Mesenchymal stem cell (in vitro differentiated cells and primary cell): ENCODE measurements around the gene AGO4.
"Not testable (repeated sequence)": the region's sequence is repeated elsewhere in the genome, so short reads cannot be mapped to it uniquely, and the experiment has no call there.

Experiments used
- DNase-seq: peaks from one replicate; pipeline ENCODE4 v3.0.0-alpha.2; 2013
- H2AFZ ChIP-seq: one replicate; pipeline ENCODE4 v1.6.1; 2013; ENCODE audit warnings: low read depth, mild to moderate bottlenecking, control low read depth, inconsistent platforms, low read length, moderate library complexity
- H2AK5ac ChIP-seq: 2 replicates; pipeline ENCODE4 v1.6.1; 2013; ENCODE audit warnings: low read length, moderate library complexity, mild to moderate bottlenecking, inconsistent platforms; ENCODE audit not compliant: severe bottlenecking
- H2BK120ac ChIP-seq: one replicate; pipeline ENCODE4 v1.6.1; 2013; ENCODE audit warnings: low read depth, mild to moderate bottlenecking, inconsistent platforms, low read length, moderate library complexity
- H2BK12ac ChIP-seq, 2 experiments: one replicate each; pipeline ENCODE4 v1.6.1; 2013; ENCODE audit warnings: inconsistent platforms in 2 of 2, low read length in 2 of 2, mild to moderate bottlenecking in 2 of 2, moderate library complexity in 2 of 2, control low read depth in 1 of 2
- H2BK15ac ChIP-seq: one replicate; pipeline ENCODE4 v1.6.1; 2013; ENCODE audit warnings: mild to moderate bottlenecking, low read depth, inconsistent platforms; ENCODE audit not compliant: poor library complexity, severe bottlenecking
- H2BK5ac ChIP-seq: 2 replicates; pipeline ENCODE4 v1.6.1; 2013; ENCODE audit warnings: low read depth, mild to moderate bottlenecking, low read length, control low read depth, inconsistent platforms; ENCODE audit not compliant: poor library complexity, severe bottlenecking
- H3K14ac ChIP-seq, 2 experiments: one replicate each; pipeline ENCODE4 v1.6.1; 2013; ENCODE audit warnings: inconsistent platforms in 2 of 2, low read length in 2 of 2, control low read depth in 1 of 2, mild to moderate bottlenecking in 1 of 2, moderate library complexity in 1 of 2
- H3K18ac ChIP-seq, 2 experiments: one replicate each; pipeline ENCODE4 v1.6.1; 2013; ENCODE audit warnings: inconsistent platforms in 2 of 2, low read length in 2 of 2, control low read depth in 1 of 2, low read depth in 1 of 2, mild to moderate bottlenecking in 1 of 2
- H3K23ac ChIP-seq, 2 experiments: one replicate each; pipeline ENCODE4 v1.6.1; 2013; ENCODE audit warnings: inconsistent platforms in 2 of 2, low read length in 2 of 2, mild to moderate bottlenecking in 2 of 2, moderate library complexity in 2 of 2, control low read depth in 1 of 2
- H3K27ac ChIP-seq: 2 replicates; pipeline ENCODE4 v1.5.1; 2013; ENCODE audit warnings: mild to moderate bottlenecking, moderate library complexity, low read length, control low read depth, inconsistent platforms; ENCODE audit not compliant: poor library complexity, severe bottlenecking
- H3K27me3 ChIP-seq, 2 experiments: 2 replicates each; pipeline versions ENCODE4 v1.6.1 to v1.7.0; 2013; ENCODE audit warnings: low read length in 2 of 2, mild to moderate bottlenecking in 2 of 2, moderate library complexity in 2 of 2, control low read depth in 1 of 2, inconsistent platforms in 1 of 2; ENCODE audit not compliant: control insufficient read depth in 1 of 2, insufficient read depth in 1 of 2
- H3K36me3 ChIP-seq, 2 experiments: 2 replicates each; pipeline versions ENCODE4 v1.6.1 to v1.7.0; 2013; ENCODE audit warnings: low read length in 2 of 2, control low read depth in 1 of 2, inconsistent platforms in 1 of 2, low read depth in 1 of 2, mild to moderate bottlenecking in 1 of 2; ENCODE audit not compliant: insufficient read depth in 2 of 2, control insufficient read depth in 1 of 2
- H3K4ac ChIP-seq, 2 experiments: one replicate each; pipeline ENCODE4 v1.6.1; 2013; ENCODE audit warnings: inconsistent platforms in 2 of 2, low read length in 2 of 2, mild to moderate bottlenecking in 2 of 2, moderate library complexity in 2 of 2, control low read depth in 1 of 2, low read depth in 1 of 2
- H3K4me1 ChIP-seq: 2 replicates; pipeline ENCODE4 v1.6.1; 2013; ENCODE audit warnings: low read depth, low read length, control low read depth; ENCODE audit not compliant: control insufficient read depth, insufficient read depth
- H3K4me2 ChIP-seq: 2 replicates; pipeline ENCODE4 v1.6.1; 2013; ENCODE audit warnings: low read length, mild to moderate bottlenecking, inconsistent platforms; ENCODE audit not compliant: poor library complexity, severe bottlenecking
- H3K4me3 ChIP-seq, 2 experiments: 2 replicates each; pipeline versions ENCODE4 v1.5.1 to v1.7.0; 2013; ENCODE audit warnings: low read length in 2 of 2, mild to moderate bottlenecking in 2 of 2, control low read depth in 1 of 2, low read depth in 1 of 2; ENCODE audit not compliant: insufficient read depth in 1 of 2
- H3K79me1 ChIP-seq: replicated peaks from 2 replicates; pipeline ENCODE4 v1.6.1; 2013; ENCODE audit warnings: mild to moderate bottlenecking, control low read depth, low read length, inconsistent platforms; ENCODE audit not compliant: poor library complexity, severe bottlenecking
- H3K9ac ChIP-seq: 2 replicates; pipeline ENCODE4 v1.7.0; 2013; ENCODE audit warnings: mild to moderate bottlenecking, low read length, moderate library complexity
- H3K9me3 ChIP-seq: 2 replicates; pipeline ENCODE4 v1.7.0; 2013; ENCODE audit warnings: mild to moderate bottlenecking, low read length; ENCODE audit not compliant: control insufficient read depth
- H4K8ac ChIP-seq: one replicate; pipeline ENCODE4 v1.6.1; 2013; ENCODE audit warnings: inconsistent platforms, mild to moderate bottlenecking, low read length, moderate library complexity
- H4K91ac ChIP-seq: one replicate; pipeline ENCODE4 v1.6.1; 2013; ENCODE audit warnings: mild to moderate bottlenecking, low read length, inconsistent platforms
- WGBS: methylation state at CpG from one replicate; pipeline ENCODE4 v1.1.7; 2013; ENCODE audit warnings: mixed read lengths; 5-methylcytosine and 5-hydroxymethylcytosine counted together

AGO4 gene

GRCh38 chr1:35810096-35810881 is 2.5 kb downstream of the AGO4 start:
- peaks cover 6% of the 10 kb centered on the region for H3K4me1 ChIP-seq
- H3K9me3 ChIP-seq = no peaks in the 10 kb centered on the region
- H3K4ac ChIP-seq = no peak overlapping the region
- peaks cover 16% of the 10 kb centered on the region for H3K79me1 ChIP-seq
- H2BK5ac ChIP-seq = no peak overlapping the region
- WGBS = 41% methylated on average over 1 of the region's 2 CpGs
- no peak overlapping the region for H3K18ac ChIP-seq
- H3K23ac ChIP-seq = no peak overlapping the region
- H4K8ac ChIP-seq = no peak overlapping the region
- H3K27me3 ChIP-seq = no peaks in the 10 kb centered on the region
- no peak overlapping the region for H4K91ac ChIP-seq
- H3K9ac ChIP-seq = peak overlapping the region; percentile 97
- no peak overlapping the region for H3K27ac ChIP-seq
- H3K4me3 ChIP-seq = peak overlapping the region in 1 of 2 experiments; percentile 79
- H3K14ac ChIP-seq = no peak overlapping the region
- no peak overlapping the region for H2BK15ac ChIP-seq
- H2AFZ ChIP-seq = no peak overlapping the region
- peaks cover 3% of the 10 kb centered on the region in 2 experiments for H3K36me3 ChIP-seq
- H3K4me2 ChIP-seq = no peak overlapping the region
- H2AK5ac ChIP-seq = no peak overlapping the region
- no peak overlapping the region for H2BK12ac ChIP-seq
- DNase-seq = peak; percentile 28
- H2BK120ac ChIP-seq = no peak overlapping the region

GRCh38 chr1:35812754-35813153 is 4.9 kb downstream of the AGO4 start:
- not testable (repeated sequence) for H3K4me2 ChIP-seq, H2AK5ac ChIP-seq, H2BK12ac ChIP-seq, H2BK120ac ChIP-seq, H3K27me3 ChIP-seq, DNase-seq, H3K4ac ChIP-seq, H3K4me3 ChIP-seq, H3K27ac ChIP-seq, H3K4me1 ChIP-seq, H4K8ac ChIP-seq, H2AFZ ChIP-seq, H3K9ac ChIP-seq, H2BK15ac ChIP-seq, H3K14ac ChIP-seq, H3K9me3 ChIP-seq, H2BK5ac ChIP-seq, H3K18ac ChIP-seq, H4K91ac ChIP-seq, H3K23ac ChIP-seq, H3K36me3 ChIP-seq
- H3K79me1 ChIP-seq = peaks cover 22% of the 10 kb centered on the region
- WGBS = 90% methylated on average over 5 of the region's 5 CpGs

GRCh38 chr1:35825255-35825654 is 17.4 kb downstream of the AGO4 start:
- no peak overlapping the region for H2AK5ac ChIP-seq
- no peak overlapping the region for H3K4me3 ChIP-seq
- no peak overlapping the region for H2BK120ac ChIP-seq
- no peak for DNase-seq
- no peaks in the 10 kb centered on the region for H3K27me3 ChIP-seq
- no peak overlapping the region for H2BK12ac ChIP-seq
- WGBS = 100% methylated on average over 1 of the region's 1 CpG
- H3K27ac ChIP-seq = no peak overlapping the region
- no peak overlapping the region for H3K23ac ChIP-seq
- H2BK5ac ChIP-seq = no peak overlapping the region
- no peak overlapping the region for H4K91ac ChIP-seq
- no peak overlapping the region for H3K4me2 ChIP-seq
- H3K4ac ChIP-seq = no peak overlapping the region
- no peak overlapping the region for H4K8ac ChIP-seq
- H3K79me1 ChIP-seq = peaks cover 3% of the 10 kb centered on the region
- H2AFZ ChIP-seq = no peak overlapping the region
- H3K9me3 ChIP-seq = no peaks in the 10 kb centered on the region
- H3K14ac ChIP-seq = no peak overlapping the region
- no peak overlapping the region for H3K9ac ChIP-seq
- H2BK15ac ChIP-seq = no peak overlapping the region
- H3K36me3 ChIP-seq = peaks cover 21 to 72% of the 10 kb centered on the region in 2 experiments
- H3K18ac ChIP-seq = no peak overlapping the region
- no peaks in the 10 kb centered on the region for H3K4me1 ChIP-seq

- Histone ChIP-seq H2BK5ac (no peak overlapping the region), H3K4me3 (no peak overlapping the region), H2BK12ac (no peak overlapping the region), H3K27me3 (no peaks in the 10 kb centered on the region), H3K18ac (no peak overlapping the region), H3K23ac (no peak overlapping the region), H3K9ac (no peak overlapping the region), H2AK5ac (no peak overlapping the region), H2AFZ (no peak overlapping the region), H3K4me2 (no peak overlapping the region), H4K8ac (no peak overlapping the region), H3K4ac (no peak overlapping the region), H4K91ac (no peak overlapping the region), H2BK15ac (no peak overlapping the region), H3K9me3 (no peaks in the 10 kb centered on the region), H3K79me1 (no peaks in the 10 kb centered on the region), H3K4me1 (no peaks in the 10 kb centered on the region), H3K14ac (no peak overlapping the region), H3K27ac (no peak overlapping the region), H3K36me3 (peaks cover 34 to 92% of the 10 kb centered on the region in 2 experiments), H2BK120ac (no peak overlapping the region)
- DNase-seq = no peak
- WGBS = no CpG with 5 or more reads among the region's 2 CpGs
Measured at GRCh38 chr1:35832276-35832905, 24.6 kb downstream of the AGO4 start.
